Osteoblast (primary cell): ENCODE results near the gene GNE. TPM values are rescaled to one million over a fixed set of nuclear protein-coding genes. Genes with fewer than 3 reads are reported as not detected.

Experiments used
- DNase-seq: peaks from one replicate; pipeline ENCODE4 v3.0.0; 2011; ENCODE audit warnings: low spot score, mixed read lengths; ENCODE audit not compliant: insufficient read length; ENCODE audit errors: missing footprints
- H2AFZ ChIP-seq: 2 replicates; pipeline ENCODE4 v1.6.0; 2011; ENCODE audit warnings: mild to moderate bottlenecking, low read length
- H3K27ac ChIP-seq: 2 replicates; pipeline ENCODE4 v1.5.1; 2011; ENCODE audit warnings: mild to moderate bottlenecking, low read depth, low read length, moderate library complexity
- H3K27me3 ChIP-seq: 2 replicates; pipeline ENCODE4 v1.6.0; 2012; ENCODE audit warnings: mild to moderate bottlenecking, control low read depth, inconsistent platforms, low read length, moderate library complexity; ENCODE audit not compliant: insufficient read depth
- H3K36me3 ChIP-seq: 2 replicates; pipeline ENCODE4 v1.5.1; 2011; ENCODE audit warnings: mild to moderate bottlenecking, low read length, control low read depth, moderate library complexity; ENCODE audit not compliant: insufficient read depth
- H3K4me1 ChIP-seq: 2 replicates; pipeline ENCODE4 v1.5.1; 2011; ENCODE audit warnings: mild to moderate bottlenecking, low read length, control low read depth, moderate library complexity; ENCODE audit not compliant: insufficient read depth
- H3K4me2 ChIP-seq: 2 replicates; pipeline ENCODE4 v1.6.0; 2011; ENCODE audit warnings: mild to moderate bottlenecking, low read length; ENCODE audit not compliant: insufficient read depth
- H3K4me3 ChIP-seq: fragments of 200-600 bp; sonication (generic); 3 replicates; pipeline ENCODE4 v1.5.1; 2012; ENCODE audit warnings: mild to moderate bottlenecking, low read length, inconsistent platforms; ENCODE audit not compliant: insufficient read depth
- H3K79me2 ChIP-seq: 2 replicates; pipeline ENCODE4 v1.6.0; 2012; ENCODE audit warnings: mild to moderate bottlenecking, low read length, control low read depth, inconsistent platforms; ENCODE audit not compliant: insufficient read depth
- H3K9me3 ChIP-seq: 2 replicates; pipeline ENCODE4 v1.5.1; 2011; ENCODE audit warnings: low read depth, low read length, control low read depth
- H4K20me1 ChIP-seq: 2 replicates; pipeline ENCODE4 v1.6.0; 2012; ENCODE audit warnings: mild to moderate bottlenecking, low read length, control low read depth; ENCODE audit not compliant: insufficient read depth
- total RNA-seq: library from RNA; depleted of rRNA; stranded (reverse); fragments of >200 nt; gene quantifications from 2 replicates; pipeline ENCODE4 v1.2.3, GENCODE V29; 2012
- TF ChIP-seq, protein P1 (sequence below): IDR thresholded peaks from 2 replicates; pipeline ENCODE4 v1.5.1; 2011; ENCODE audit warnings: mild to moderate bottlenecking, low read depth, low read length, moderate library complexity; ENCODE audit errors: extremely low read depth

Gene GNE
- total RNA-seq, 1 donor: 25.3 TPM

DNA sequence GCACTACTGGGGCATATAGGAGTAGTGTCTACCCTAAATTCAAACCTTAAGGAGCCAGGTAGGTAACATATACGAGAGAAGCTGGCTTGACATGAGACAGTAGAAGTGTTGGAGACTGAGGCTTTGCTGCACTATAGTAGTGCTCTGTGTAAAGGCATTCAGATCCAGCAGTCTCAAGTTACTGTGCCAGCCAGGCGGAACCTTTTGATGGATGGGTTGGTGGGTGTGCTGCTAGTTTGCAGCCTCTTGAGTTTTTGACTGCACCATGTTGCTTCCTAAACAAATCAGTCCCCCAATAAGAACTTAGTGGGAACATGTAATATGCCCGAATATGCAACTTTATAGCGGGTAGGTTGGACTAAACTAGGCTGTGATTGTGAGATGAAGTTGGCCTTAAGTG lies 66.1 kb downstream of the GNE start:
- peak; percentile 61 for DNase-seq
- peaks cover 44% of the 10 kb centered on the region for H4K20me1 ChIP-seq

DNA sequence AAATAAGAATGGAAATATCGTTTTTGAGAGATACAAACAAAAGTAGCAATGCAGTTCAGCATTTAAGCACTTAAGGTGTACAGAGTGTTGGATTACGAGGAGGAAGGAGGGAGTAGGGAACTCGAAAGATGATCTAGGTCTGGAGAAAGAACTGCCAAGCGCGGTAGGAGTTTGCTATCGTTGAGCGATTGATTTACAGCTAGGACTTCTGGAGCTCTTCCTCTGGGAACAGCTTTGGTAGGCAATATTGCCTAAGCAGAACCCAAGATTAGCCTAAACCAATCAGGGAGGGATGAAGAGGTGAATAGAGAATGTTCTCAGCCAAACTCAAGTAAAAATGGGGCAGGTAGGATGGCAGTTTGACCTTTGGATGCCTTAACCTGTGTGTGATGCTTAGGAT lies 66.6 kb downstream of the GNE start:
- H2AFZ ChIP-seq: no peak overlapping the region
- peak overlapping the region; percentile 96 for H3K4me2 ChIP-seq
- peak overlapping the region; percentile 92 for H3K27ac ChIP-seq
- peaks cover 60% of the 10 kb centered on the region for H3K79me2 ChIP-seq
- H3K9me3 ChIP-seq: no peaks in the 10 kb centered on the region
- peaks cover 39% of the 10 kb centered on the region for H4K20me1 ChIP-seq
- H3K27me3 ChIP-seq: no peaks in the 10 kb centered on the region
- peaks cover 45% of the 10 kb centered on the region for H3K4me1 ChIP-seq
- peak overlapping the region; percentile 88 for H3K4me3 ChIP-seq
- H3K36me3 ChIP-seq: peaks cover 17% of the 10 kb centered on the region
- TF ChIP-seq, protein P1, sequence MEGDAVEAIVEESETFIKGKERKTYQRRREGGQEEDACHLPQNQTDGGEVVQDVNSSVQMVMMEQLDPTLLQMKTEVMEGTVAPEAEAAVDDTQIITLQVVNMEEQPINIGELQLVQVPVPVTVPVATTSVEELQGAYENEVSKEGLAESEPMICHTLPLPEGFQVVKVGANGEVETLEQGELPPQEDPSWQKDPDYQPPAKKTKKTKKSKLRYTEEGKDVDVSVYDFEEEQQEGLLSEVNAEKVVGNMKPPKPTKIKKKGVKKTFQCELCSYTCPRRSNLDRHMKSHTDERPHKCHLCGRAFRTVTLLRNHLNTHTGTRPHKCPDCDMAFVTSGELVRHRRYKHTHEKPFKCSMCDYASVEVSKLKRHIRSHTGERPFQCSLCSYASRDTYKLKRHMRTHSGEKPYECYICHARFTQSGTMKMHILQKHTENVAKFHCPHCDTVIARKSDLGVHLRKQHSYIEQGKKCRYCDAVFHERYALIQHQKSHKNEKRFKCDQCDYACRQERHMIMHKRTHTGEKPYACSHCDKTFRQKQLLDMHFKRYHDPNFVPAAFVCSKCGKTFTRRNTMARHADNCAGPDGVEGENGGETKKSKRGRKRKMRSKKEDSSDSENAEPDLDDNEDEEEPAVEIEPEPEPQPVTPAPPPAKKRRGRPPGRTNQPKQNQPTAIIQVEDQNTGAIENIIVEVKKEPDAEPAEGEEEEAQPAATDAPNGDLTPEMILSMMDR: no peak
- peak; percentile 58 for DNase-seq

More for the DNA sequence above, 66.1 kb downstream of the GNE start:
- TF ChIP-seq, protein P1: no peak
- H3K4me3 ChIP-seq: peak overlapping the region; percentile 88
- H3K27ac ChIP-seq: no peak overlapping the region
- peaks cover 65% of the 10 kb centered on the region for H3K79me2 ChIP-seq
- peak overlapping the region; percentile 96 for H3K4me2 ChIP-seq
- peaks cover 17% of the 10 kb centered on the region for H3K36me3 ChIP-seq
- no peak overlapping the region for H2AFZ ChIP-seq
- H3K27me3 ChIP-seq: no peaks in the 10 kb centered on the region
- H3K4me1 ChIP-seq: peaks cover 43% of the 10 kb centered on the region
- H3K9me3 ChIP-seq: no peaks in the 10 kb centered on the region

DNA sequence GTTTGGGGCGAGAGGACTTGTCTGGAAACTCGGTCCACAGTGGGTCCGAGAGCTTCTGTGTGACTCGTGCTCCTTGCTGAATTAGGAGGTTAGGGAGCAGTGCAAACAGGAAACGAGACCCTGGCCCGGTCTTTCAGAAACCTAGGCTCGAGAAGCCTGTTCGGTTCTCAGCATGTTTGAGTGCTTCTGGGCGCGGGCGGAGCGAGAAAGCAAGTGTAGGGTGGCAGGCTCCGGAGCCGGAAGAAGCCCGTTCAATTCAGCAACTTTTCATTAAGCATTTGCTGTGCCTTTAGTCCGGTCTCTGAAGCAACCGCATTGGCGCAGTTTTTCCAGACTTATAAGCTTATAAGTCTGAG lies 67.0 kb downstream of the GNE start:
- peak; percentile 76 for DNase-seq
- Histone ChIP-seq H3K4me3 (peak overlapping the region; percentile 88), H3K27me3 (no peaks in the 10 kb centered on the region), H3K4me2 (peak overlapping the region; percentile 96), H4K20me1 (peaks cover 37% of the 10 kb centered on the region), H3K27ac (peak overlapping the region; percentile 92), H3K79me2 (peaks cover 56% of the 10 kb centered on the region), H3K36me3 (peaks cover 17% of the 10 kb centered on the region), H2AFZ (no peak overlapping the region), H3K9me3 (no peaks in the 10 kb centered on the region), H3K4me1 (peaks cover 45% of the 10 kb centered on the region)
- TF ChIP-seq, protein P1: no peak

DNA sequence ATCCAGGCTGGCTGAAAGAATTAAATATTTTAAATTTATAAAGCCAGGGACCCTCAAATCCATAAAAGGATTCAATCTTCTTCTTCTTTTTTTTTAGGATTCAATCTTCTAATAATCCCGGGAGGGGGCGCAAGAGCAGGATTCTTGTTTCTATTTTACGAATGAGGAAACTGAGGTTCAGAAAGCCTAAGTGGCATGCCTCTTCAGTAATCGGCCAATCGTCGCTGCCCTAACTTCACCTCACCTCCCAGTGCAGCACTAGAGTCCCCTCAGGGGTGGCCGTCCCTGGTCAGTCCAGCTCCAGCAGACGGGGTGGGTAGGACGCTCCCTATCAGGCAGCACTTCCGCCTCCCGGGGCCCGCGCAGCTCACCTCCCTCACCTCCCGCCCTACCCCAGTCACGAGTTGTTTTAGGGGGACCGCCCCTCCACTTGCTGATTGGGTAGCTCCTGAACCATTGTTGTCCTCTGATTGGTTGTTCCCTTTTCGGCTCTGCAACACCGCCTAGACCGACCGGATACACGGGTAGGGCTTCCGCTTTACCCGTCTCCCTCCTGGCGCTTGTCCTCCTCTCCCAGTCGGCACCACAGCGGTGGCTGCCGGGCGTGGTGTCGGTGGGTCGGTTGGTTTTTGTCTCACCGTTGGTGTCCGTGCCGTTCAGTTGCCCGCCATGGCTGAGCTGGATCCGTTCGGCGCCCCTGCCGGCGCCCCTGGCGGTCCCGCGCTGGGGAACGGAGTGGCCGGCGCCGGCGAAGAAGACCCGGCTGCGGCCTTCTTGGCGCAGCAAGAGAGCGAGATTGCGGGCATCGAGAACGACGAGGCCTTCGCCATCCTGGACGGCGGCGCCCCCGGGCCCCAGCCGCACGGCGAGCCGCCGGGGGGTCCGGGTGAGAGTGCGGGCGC lies 67.6 kb downstream of the GNE start, which contains the start of gene CLTA:
TSS of gene CLTA (plus strand) at position 534 of the 902 bp plus-strand sequence. CDS start at position 670, 136 bp downstream.
- peaks cover 37% of the 10 kb centered on the region for H4K20me1 ChIP-seq
- H3K9me3 ChIP-seq: no peaks in the 10 kb centered on the region
- no peaks in the 10 kb centered on the region for H3K27me3 ChIP-seq
- H2AFZ ChIP-seq: peak within 1 kb of the TSS; percentile 97
- H3K79me2 ChIP-seq: peaks cover 50% of the 10 kb centered on the region
- peaks cover 45% of the 10 kb centered on the region for H3K4me1 ChIP-seq
- peak within 1 kb of the TSS; percentile 96 for H3K4me2 ChIP-seq
- peak; percentile 99 for DNase-seq
- H3K36me3 ChIP-seq: peaks cover 13% of the 10 kb centered on the region
- peak within 1 kb of the TSS; percentile 88 for H3K4me3 ChIP-seq
- H3K27ac ChIP-seq: peak within 1 kb of the TSS; percentile 92
- TF ChIP-seq, protein P1: peak; percentile 69
